H1 (cell line): ENCODE measurements around the gene ZMIZ1. TPM values are rescaled to one million over a fixed set of nuclear protein-coding genes. Genes with fewer than 3 reads are reported as not detected.

ENCODE experiments used
- HDAC2 ChIP-seq, 2 experiments: fragments of 300-600 bp in 1 of 2; sonication (generic) in 1 of 2; IDR thresholded peaks; 2 replicates each; pipeline ENCODE4 v1.6.1; 2011 to 2012; ENCODE audit warnings: low read depth in 2 of 2, low read length in 2 of 2, mild to moderate bottlenecking in 2 of 2, moderate library complexity in 2 of 2, borderline replicate concordance in 1 of 2, inconsistent platforms in 1 of 2
- POLR2AphosphoS5 ChIP-seq: IDR thresholded peaks from 2 replicates; pipeline ENCODE4 v1.6.1; 2011; ENCODE audit warnings: low read depth, low read length
- RFX5 ChIP-seq: IDR thresholded peaks from 2 replicates; pipeline ENCODE4 v1.6.1; 2011; ENCODE audit warnings: low read depth, low read length, improper control_type of control experiment, borderline replicate concordance
- TAF7 ChIP-seq: optimal IDR thresholded peaks from 2 replicates; pipeline ENCODE3; 2011; ENCODE audit warnings: low read depth, mild to moderate bottlenecking, inconsistent platforms, low read length, moderate library complexity, borderline replicate concordance
- TEAD4 ChIP-seq: IDR thresholded peaks from 2 replicates; pipeline ENCODE4 v1.6.1; 2012; ENCODE audit warnings: low read depth, low read length, inconsistent platforms, mixed read lengths
- ZNF274 ChIP-seq: IDR thresholded peaks from 2 replicates; pipeline ENCODE4 v1.7.0; 2012; ENCODE audit warnings: low read length, borderline replicate concordance; ENCODE audit errors: extremely low read depth
- polyA plus RNA-seq, 7 experiments: library from polyadenylated mRNA; depleted of rRNA in 3 of 7; stranded (reverse) in 5 of 7; unstranded in 2 of 7; fragments of >200 nt in 5 of 7; fragments of 200-250 nt in 2 of 7; gene quantifications; 1 replicate in 5 of 7; 2 replicates in 1 of 7; 4 replicates in 1 of 7; pipeline versions ENCODE4 v1.2.1 to v1.2.3, GENCODE V29; 2011 to 2013; ENCODE audit warnings: missing spikeins in 2 of 7, mixed read lengths in 2 of 7
- total RNA-seq: library from RNA; stranded (reverse); fragmentation: NEBNext Ultra II Directional; extraction: Animal tissue kit (Norgen Biotek cat#: 25700); gene quantifications from 2 replicates; pipeline ENCODE4 v1.2.1, GENCODE V29; 2021

The ZMIZ1 gene
- total and polyA plus RNA-seq, 2 of the 8 experiments (the other 6 are each of a cell fraction or from before 2014, with no cell fraction given), result 8.1 to 28.0 TPM

DNA sequence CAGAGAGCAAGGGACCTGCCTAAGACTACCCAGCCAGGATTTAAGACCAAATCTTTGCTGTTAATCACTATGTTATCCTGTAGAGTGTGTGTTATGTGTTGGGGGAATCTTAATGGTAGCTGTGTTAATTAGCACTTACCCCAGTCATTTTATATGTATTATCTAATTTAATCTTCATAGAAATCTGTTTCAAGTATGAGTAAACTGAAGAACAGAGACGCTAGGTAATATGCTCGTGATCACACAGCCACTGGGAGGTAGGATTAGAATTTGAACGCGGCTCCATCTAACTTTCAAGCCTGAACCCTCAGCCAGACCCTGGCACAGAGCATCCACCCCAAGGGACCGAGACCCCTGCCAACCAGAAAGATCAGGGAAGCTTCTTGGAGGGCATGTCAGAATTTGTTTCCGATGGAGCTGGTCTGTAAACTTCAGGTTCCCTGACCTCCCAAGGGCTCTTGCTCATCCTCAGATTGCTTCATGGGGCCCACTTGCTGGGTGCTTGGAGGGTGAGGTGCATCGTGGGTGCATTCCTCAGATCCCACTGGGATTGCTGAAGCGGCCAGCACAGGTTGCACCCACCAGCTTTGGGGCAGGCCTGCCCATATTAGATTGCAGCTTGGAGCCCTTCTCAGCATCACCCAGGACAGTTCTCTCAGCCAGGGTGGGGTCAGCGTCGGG, 105.0 kb downstream of the ZMIZ1 start (continued):
- TF ChIP-seq POLR2AphosphoS5 (no peak), RFX5 (no peak), ZNF274 (no peak), TEAD4 (no peak), TAF7 (no peak), HDAC2 (IDR thresholded peaks at IDR 0.05; ENCODE audit: borderline replicate concordance in 1 of 2, low read depth in 2 of 2, low read length in 2 of 2) (no peak)
- TF ChIP-seq, all 59 proteins: peak for 0
